ENCODE data around the gene PRXL2A. TPM values are rescaled to one million over a fixed set of nuclear protein-coding genes. Genes with fewer than 3 reads are reported as not detected.

Gene PRXL2A
- total and polyA plus RNA-seq, 2 experiments from 2014 or later: 31.8 to 51.7 TPM

DNA sequence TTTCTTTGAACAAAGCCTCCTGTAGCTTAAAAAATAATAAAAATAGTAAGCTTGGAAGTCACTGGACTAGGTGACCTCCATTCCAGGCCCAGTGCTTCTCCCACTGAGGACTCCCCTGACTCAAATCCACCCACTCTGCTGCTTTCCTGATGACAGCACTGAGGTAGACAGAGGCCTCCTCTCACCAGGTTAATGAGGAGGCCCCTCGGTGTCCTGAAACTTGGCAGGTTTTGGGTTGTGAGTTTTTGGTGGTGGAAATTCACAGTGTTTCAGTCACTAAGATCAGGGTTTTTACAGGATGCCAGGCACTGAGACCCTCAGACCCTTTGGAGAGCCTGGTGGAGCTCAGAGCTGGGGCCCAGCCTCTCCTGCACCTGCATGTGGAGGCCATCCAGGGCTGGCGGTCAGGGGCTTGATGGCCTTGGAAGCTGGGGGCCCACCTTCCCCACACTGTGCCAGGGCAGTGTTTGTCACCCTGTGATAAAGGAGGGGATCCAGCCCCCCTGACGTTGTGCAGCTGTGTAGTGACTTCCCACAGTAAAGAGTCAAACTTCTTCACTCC, 64.8 kb downstream of the PRXL2A start:
- no peak for TF ChIP-seq STAT1 (IDR thresholded peaks at IDR 0.05; ENCODE audit: unreplicated experiment)
- no peak for TF ChIP-seq JUNB (IDR thresholded peaks at IDR 0.05; ENCODE audit: unreplicated experiment)
- TF ChIP-seq, protein P1, sequence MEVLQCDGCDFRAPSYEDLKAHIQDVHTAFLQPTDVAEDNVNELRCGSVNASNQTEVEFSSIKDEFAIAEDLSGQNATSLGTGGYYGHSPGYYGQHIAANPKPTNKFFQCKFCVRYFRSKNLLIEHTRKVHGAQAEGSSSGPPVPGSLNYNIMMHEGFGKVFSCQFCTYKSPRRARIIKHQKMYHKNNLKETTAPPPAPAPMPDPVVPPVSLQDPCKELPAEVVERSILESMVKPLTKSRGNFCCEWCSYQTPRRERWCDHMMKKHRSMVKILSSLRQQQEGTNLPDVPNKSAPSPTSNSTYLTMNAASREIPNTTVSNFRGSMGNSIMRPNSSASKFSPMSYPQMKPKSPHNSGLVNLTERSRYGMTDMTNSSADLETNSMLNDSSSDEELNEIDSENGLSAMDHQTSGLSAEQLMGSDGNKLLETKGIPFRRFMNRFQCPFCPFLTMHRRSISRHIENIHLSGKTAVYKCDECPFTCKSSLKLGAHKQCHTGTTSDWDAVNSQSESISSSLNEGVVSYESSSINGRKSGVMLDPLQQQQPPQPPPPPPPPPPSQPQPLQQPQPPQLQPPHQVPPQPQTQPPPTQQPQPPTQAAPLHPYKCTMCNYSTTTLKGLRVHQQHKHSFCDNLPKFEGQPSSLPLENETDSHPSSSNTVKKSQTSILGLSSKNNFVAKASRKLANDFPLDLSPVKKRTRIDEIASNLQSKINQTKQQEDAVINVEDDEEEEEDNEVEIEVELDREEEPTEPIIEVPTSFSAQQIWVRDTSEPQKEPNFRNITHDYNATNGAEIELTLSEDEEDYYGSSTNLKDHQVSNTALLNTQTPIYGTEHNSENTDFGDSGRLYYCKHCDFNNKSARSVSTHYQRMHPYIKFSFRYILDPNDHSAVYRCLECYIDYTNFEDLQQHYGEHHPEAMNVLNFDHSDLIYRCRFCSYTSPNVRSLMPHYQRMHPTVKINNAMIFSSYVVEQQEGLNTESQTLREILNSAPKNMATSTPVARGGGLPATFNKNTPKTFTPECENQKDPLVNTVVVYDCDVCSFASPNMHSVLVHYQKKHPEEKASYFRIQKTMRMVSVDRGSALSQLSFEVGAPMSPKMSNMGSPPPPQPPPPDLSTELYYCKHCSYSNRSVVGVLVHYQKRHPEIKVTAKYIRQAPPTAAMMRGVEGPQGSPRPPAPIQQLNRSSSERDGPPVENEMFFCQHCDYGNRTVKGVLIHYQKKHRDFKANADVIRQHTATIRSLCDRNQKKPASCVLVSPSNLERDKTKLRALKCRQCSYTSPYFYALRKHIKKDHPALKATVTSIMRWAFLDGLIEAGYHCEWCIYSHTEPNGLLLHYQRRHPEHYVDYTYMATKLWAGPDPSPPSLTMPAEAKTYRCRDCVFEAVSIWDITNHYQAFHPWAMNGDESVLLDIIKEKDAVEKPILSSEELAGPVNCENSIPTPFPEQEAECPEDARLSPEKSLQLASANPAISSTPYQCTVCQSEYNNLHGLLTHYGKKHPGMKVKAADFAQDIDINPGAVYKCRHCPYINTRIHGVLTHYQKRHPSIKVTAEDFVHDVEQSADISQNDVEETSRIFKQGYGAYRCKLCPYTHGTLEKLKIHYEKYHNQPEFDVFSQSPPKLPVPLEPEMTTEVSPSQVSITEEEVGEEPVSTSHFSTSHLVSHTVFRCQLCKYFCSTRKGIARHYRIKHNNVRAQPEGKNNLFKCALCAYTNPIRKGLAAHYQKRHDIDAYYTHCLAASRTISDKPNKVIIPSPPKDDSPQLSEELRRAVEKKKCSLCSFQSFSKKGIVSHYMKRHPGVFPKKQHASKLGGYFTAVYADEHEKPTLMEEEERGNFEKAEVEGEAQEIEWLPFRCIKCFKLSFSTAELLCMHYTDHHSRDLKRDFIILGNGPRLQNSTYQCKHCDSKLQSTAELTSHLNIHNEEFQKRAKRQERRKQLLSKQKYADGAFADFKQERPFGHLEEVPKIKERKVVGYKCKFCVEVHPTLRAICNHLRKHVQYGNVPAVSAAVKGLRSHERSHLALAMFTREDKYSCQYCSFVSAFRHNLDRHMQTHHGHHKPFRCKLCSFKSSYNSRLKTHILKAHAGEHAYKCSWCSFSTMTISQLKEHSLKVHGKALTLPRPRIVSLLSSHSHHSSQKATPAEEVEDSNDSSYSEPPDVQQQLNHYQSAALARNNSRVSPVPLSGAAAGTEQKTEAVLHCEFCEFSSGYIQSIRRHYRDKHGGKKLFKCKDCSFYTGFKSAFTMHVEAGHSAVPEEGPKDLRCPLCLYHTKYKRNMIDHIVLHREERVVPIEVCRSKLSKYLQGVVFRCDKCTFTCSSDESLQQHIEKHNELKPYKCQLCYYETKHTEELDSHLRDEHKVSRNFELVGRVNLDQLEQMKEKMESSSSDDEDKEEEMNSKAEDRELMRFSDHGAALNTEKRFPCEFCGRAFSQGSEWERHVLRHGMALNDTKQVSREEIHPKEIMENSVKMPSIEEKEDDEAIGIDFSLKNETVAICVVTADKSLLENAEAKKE (CRISPR knock-in tag; IDR thresholded peaks at IDR 0.05): no peak
- TF ChIP-seq, protein P2, sequence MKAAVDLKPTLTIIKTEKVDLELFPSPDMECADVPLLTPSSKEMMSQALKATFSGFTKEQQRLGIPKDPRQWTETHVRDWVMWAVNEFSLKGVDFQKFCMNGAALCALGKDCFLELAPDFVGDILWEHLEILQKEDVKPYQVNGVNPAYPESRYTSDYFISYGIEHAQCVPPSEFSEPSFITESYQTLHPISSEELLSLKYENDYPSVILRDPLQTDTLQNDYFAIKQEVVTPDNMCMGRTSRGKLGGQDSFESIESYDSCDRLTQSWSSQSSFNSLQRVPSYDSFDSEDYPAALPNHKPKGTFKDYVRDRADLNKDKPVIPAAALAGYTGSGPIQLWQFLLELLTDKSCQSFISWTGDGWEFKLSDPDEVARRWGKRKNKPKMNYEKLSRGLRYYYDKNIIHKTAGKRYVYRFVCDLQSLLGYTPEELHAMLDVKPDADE (IDR thresholded peaks at IDR 0.05): no peak
- TF ChIP-seq, protein P3, sequence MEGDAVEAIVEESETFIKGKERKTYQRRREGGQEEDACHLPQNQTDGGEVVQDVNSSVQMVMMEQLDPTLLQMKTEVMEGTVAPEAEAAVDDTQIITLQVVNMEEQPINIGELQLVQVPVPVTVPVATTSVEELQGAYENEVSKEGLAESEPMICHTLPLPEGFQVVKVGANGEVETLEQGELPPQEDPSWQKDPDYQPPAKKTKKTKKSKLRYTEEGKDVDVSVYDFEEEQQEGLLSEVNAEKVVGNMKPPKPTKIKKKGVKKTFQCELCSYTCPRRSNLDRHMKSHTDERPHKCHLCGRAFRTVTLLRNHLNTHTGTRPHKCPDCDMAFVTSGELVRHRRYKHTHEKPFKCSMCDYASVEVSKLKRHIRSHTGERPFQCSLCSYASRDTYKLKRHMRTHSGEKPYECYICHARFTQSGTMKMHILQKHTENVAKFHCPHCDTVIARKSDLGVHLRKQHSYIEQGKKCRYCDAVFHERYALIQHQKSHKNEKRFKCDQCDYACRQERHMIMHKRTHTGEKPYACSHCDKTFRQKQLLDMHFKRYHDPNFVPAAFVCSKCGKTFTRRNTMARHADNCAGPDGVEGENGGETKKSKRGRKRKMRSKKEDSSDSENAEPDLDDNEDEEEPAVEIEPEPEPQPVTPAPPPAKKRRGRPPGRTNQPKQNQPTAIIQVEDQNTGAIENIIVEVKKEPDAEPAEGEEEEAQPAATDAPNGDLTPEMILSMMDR (conservative IDR thresholded peaks at IDR 0.05; ENCODE audit: low read depth in 2 of 2): no peak
- TF ChIP-seq ZNF331 (CRISPR knock-in tag; IDR thresholded peaks at IDR 0.05; ENCODE audit: low read depth): no peak
- TF ChIP-seq ZNF114 (CRISPR knock-in tag; IDR thresholded peaks at IDR 0.05): no peak
- no peak for TF ChIP-seq CREB1 (CRISPR knock-in tag; IDR thresholded peaks at IDR 0.05; ENCODE audit: low read depth)
- Mint-ChIP-seq H3K36me3 (ENCODE audit: low read depth) (peaks cover 31% of the 10 kb centered on the region), H3K27me3 (ENCODE audit: insufficient read depth, low read depth, poor library complexity) (peaks cover 19% of the 10 kb centered on the region), H3K4me1 (peaks cover 55% of the 10 kb centered on the region), H3K4me3 (no peak overlapping the region), H3K9me3 (peaks cover 5% of the 10 kb centered on the region), H3K27ac (no peak overlapping the region)
- H3K4me2 ChIP-seq: no peak overlapping the region
- peaks cover 91% of the 10 kb centered on the region for H3K79me2 ChIP-seq (replicated peaks; ENCODE audit: insufficient read depth)
- no peaks in the 10 kb centered on the region for H3K36me3 ChIP-seq (ENCODE audit: insufficient read depth)
- no peaks in the 10 kb centered on the region for H3F3A ChIP-seq (replicated peaks; ENCODE audit: low read depth)
- no peaks in the 10 kb centered on the region for H3K9me2 ChIP-seq (ENCODE audit: insufficient read depth)
- peaks cover 36% of the 10 kb centered on the region for H3K4me1 ChIP-seq (ENCODE audit: insufficient read depth)
- ATAC-seq: no peak
- H2AFZ ChIP-seq: no peak overlapping the region
- H3K4me3 ChIP-seq: no peak overlapping the region
- H4K20me1 ChIP-seq (replicated peaks; ENCODE audit: insufficient read depth): peaks cover 57% of the 10 kb centered on the region
- H3K27me3 ChIP-seq (ENCODE audit: insufficient read depth): peaks cover 13% of the 10 kb centered on the region; the same call in 1 of the 2 replicates
- no peak for DNase-seq (ENCODE audit: low spot score)
- H3K27ac ChIP-seq (ENCODE audit: low read depth): no peak overlapping the region

Measured in GM23338 (cell line).